Activated naive CD4-positive, alpha-beta T cell treated with anti-CD3 and anti-CD28 coated beads, Interleukin-2, amount 10 ng/mL, durations not matched to agents 7 days and 5 days (primary cell): ENCODE data around the gene RDX.
A peak's percentile ranks its signal among the peaks of the same experiment; 100 is the strongest.
"Not testable (repeated sequence)": the region's sequence is repeated elsewhere in the genome, so short reads cannot be mapped to it uniquely, and the experiment has no call there.

Experiments
- CTCF ChIA-PET: fragments of 350-600 bp; sonication (Branson Sonifier 250); formaldehyde crosslinking; loops from one replicate; lab custom pipeline; 2021; ENCODE audit warnings: antibody characterized with exemption; lab: Charles Lee
- DNase-seq: peaks from one replicate; pipeline ENCODE4 v3.0.0-alpha.2; 2020
- H3K27ac Mint-ChIP-seq: one replicate; pipeline ENCODE4 v1.8.0; 2021; ENCODE audit warnings: mild to moderate bottlenecking, moderate library complexity, mixed read lengths
- H3K27me3 Mint-ChIP-seq: one replicate; pipeline ENCODE4 v1.8.0; 2021; ENCODE audit warnings: mild to moderate bottlenecking, mixed read lengths
- H3K36me3 Mint-ChIP-seq: one replicate; pipeline ENCODE4 v1.8.0; 2021; ENCODE audit warnings: mixed read lengths
- H3K4me1 Mint-ChIP-seq: one replicate; pipeline ENCODE4 v1.8.0; 2021; ENCODE audit warnings: mixed read lengths
- H3K4me3 Mint-ChIP-seq: one replicate; pipeline ENCODE4 v1.8.0; 2021; ENCODE audit warnings: mild to moderate bottlenecking, moderate library complexity, mixed read lengths
- H3K9me3 Mint-ChIP-seq: one replicate; pipeline ENCODE4 v1.8.0; 2021; ENCODE audit warnings: mixed read lengths

RDX gene

GRCh38 chr11:110297726-110298300 lies 1.4 kb upstream of the RDX start:
- CTCF ChIA-PET: no interaction called here
- Mint-ChIP-seq H3K27ac (no peak overlapping the region), H3K9me3 (no peaks in the 10 kb centered on the region), H3K4me1 (peaks cover 40% of the 10 kb centered on the region), H3K36me3 (peaks cover 8% of the 10 kb centered on the region), H3K27me3 (peaks cover 4% of the 10 kb centered on the region), H3K4me3 (peak overlapping the region; percentile 68)
- DNase-seq: no peak

DNA sequence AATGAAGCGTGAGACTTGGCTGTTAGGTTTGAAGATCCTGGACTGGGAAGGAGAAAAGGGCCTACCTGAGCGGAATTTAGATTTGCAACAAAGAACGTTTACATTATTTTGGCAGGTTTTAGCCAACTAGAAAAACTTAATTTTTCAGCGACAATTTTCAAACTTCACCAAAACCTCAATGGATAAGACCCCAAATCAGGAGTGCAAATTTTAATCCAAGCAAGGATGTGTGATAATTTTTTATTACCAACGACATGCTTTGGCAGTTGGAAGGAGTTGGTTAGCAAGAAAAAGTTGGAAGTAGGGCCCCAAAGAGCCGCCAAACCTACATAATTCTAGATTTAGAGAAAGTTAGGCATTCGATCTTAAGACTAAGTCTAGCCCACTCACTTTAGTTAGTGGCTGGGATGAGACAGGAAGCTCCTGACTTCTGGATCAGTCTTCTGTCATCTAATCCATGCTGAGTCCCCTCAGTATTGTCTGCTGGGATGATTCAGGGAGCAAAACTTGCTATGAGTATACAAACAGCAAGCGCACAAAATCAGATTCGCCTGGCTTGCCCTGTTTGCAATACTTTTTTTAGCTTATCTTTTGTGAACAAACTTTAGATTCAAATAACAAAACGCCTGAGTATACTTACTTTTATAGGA lies 787 bp upstream of the RDX start:
- H3K4me3 Mint-ChIP-seq: peak overlapping the region; percentile 68
- peaks cover 8% of the 10 kb centered on the region for H3K36me3 Mint-ChIP-seq
- CTCF ChIA-PET: interaction anchor here (1.2 kb wide), 1 partner anchor 80 kb away, joined by 3 read pairs; no protein-coding TSS in a partner anchor
- peaks cover 42% of the 10 kb centered on the region for H3K4me1 Mint-ChIP-seq
- H3K9me3 Mint-ChIP-seq: no peaks in the 10 kb centered on the region
- H3K27ac Mint-ChIP-seq: no peak overlapping the region
- DNase-seq: no peak
- H3K27me3 Mint-ChIP-seq: peaks cover 4% of the 10 kb centered on the region

DNA sequence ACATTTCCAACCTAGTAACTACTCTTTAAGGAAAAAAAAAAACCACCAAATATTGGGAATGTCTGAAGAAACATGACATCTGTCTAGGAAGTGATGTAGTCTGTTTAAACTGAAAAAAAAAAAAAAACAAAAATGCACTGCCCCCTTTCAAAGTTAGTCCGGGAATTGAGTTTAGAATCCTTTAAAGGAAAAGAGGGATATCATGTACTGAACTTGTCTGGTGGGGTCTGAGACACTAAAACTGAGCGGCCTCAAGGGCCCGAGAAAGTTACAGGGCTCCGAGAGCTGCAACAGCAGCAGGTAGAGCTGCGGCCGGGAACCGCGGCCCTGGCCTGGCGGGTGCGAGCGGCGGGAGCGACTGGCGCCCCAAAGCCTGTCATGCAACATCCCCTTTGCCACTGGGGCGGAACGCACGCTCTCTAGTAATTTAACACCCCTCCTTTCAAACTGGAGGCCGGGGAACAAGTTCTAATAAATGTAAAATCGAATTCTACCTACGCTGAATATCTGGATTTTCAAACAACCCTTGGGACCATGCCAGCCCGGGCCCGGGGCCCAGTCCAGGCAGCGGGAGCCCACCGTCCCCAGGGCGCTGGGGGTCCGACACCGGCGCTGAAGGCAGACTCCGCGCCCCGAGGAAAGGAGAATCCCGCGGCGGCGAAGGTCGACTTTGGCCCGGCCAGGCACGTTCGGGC lies 736 bp downstream of the RDX start:
- Mint-ChIP-seq H3K36me3 (peaks cover 12% of the 10 kb centered on the region), H3K27ac (peak overlapping the region; percentile 82), H3K27me3 (peaks cover 4% of the 10 kb centered on the region), H3K4me1 (peaks cover 55% of the 10 kb centered on the region), H3K9me3 (no peaks in the 10 kb centered on the region), H3K4me3 (peak overlapping the region; percentile 91)
- CTCF ChIA-PET: no interaction called here
- DNase-seq: peak; percentile 65

GRCh38 chr11:110295086-110295485 lies 1.3 kb downstream of the RDX start:
- no peak for DNase-seq
- Mint-ChIP-seq H3K36me3 (peaks cover 12% of the 10 kb centered on the region), H3K9me3 (no peaks in the 10 kb centered on the region), H3K27me3 (peaks cover 4% of the 10 kb centered on the region), H3K4me1 (peaks cover 53% of the 10 kb centered on the region), H3K4me3 (peak overlapping the region; percentile 91), H3K27ac (no peak overlapping the region)
- CTCF ChIA-PET: interaction anchor here (0.6 kb wide), 1 partner anchor 37 kb away, joined by 3 read pairs; no protein-coding TSS in a partner anchor

DNA sequence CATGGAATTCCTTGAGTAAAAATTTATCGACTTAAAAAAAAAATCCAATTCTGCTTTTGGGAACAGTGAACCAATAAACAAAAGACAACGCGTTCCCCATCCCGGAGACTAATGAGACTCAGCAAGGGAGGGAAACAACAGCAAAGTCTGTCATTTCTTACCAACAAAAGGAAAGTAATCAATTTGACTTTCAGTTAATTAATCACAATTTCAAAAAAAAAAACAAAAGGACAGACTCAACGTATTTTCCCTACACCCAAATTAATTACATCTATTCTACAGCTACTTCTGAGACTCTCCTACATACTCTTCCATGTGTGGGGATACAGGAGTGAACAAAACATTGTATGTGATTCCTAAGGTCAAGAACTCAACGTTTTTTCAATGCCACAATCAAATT lies 1.9 kb downstream of the RDX start:
- Mint-ChIP-seq H3K36me3 (peaks cover 13% of the 10 kb centered on the region), H3K4me3 (peak overlapping the region; percentile 91), H3K27me3 (peaks cover 4% of the 10 kb centered on the region), H3K27ac (no peak overlapping the region), H3K9me3 (no peaks in the 10 kb centered on the region), H3K4me1 (peaks cover 54% of the 10 kb centered on the region)
- CTCF ChIA-PET: interaction anchor here (0.6 to 0.7 kb wide), 2 partner anchors 38 to 75 kb away, joined by 3 read pairs; no protein-coding TSS in a partner anchor
- DNase-seq: no peak

GRCh38 chr11:110293389-110293788 lies 3.0 kb downstream of the RDX start:
- H3K4me3 Mint-ChIP-seq: no peak overlapping the region
- H3K36me3 Mint-ChIP-seq: peaks cover 15% of the 10 kb centered on the region
- no peak overlapping the region for H3K27ac Mint-ChIP-seq
- no peaks in the 10 kb centered on the region for H3K9me3 Mint-ChIP-seq
- H3K4me1 Mint-ChIP-seq: peaks cover 55% of the 10 kb centered on the region
- peaks cover 4% of the 10 kb centered on the region for H3K27me3 Mint-ChIP-seq
- no peak for DNase-seq
- CTCF ChIA-PET: interaction anchor here (0.9 kb wide), 2 partner anchors 92 to 120 kb away, joined by 3 to 4 read pairs; no protein-coding TSS in a partner anchor

DNA sequence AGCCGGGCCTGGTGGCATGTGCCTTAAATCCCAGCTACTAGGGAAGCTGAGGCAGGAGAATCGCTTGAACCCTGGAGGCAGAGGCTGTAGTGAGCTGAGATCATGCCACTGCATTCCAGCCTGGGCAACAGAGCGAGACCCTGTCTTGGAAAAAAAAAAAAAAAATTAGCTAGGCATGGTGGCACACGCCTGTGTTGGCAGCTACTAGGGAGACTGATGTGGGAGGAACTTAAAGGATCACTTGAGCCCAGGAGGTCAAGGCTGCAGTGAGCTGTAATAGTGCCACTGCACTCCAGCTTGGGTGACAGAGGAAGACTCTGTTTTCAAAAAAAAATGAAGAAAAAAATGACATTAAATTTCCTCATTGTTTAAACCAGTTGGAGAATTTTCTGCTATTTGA lies 4.3 kb downstream of the RDX start:
- DNase-seq, H3K27ac Mint-ChIP-seq, H3K4me3 Mint-ChIP-seq, H3K9me3 Mint-ChIP-seq, CTCF ChIA-PET, H3K27me3 Mint-ChIP-seq: not testable (repeated sequence)
- Mint-ChIP-seq H3K36me3 (peaks cover 15% of the 10 kb centered on the region), H3K4me1 (peaks cover 61% of the 10 kb centered on the region)

DNA sequence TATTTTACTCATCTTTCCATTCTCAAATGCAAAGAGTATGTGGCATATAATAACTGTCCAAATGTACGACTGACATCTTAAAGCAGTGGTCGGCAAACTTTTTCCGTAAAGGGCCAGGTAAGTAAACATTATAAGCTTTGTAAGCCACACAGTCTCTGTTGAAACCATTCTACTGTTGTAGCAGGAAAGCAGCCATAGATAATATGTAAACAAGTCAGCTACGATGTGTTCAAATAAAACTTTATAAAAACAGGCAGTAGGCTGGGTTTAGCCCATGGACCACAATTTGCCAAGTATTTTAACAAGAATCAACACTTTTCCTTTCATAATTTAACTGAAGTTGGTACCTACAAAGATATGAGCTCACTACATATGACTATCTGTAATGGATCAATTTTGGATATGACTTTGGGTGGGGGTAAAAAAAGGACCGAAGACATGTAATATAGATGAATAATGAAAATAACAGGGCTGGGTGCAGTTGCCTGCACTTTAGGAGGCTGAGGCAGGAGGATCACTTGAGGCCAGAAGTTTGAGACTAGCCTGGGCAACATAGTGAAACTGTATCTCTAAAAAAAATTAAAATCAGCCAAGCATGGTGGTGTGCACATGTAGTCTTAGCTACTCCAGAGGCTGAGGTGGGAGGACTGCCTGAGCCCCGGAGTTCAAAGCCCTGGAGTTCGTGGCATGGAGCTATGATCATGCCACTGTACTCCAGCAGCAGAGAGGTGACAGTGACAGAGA lies 5.7 kb downstream of the RDX start:
- no peak for DNase-seq
- Mint-ChIP-seq H3K4me3 (no peak overlapping the region), H3K9me3 (no peaks in the 10 kb centered on the region), H3K27me3 (no peaks in the 10 kb centered on the region), H3K4me1 (peaks cover 58% of the 10 kb centered on the region), H3K36me3 (peaks cover 19% of the 10 kb centered on the region), H3K27ac (no peak overlapping the region)
- CTCF ChIA-PET: interaction anchor here (0.6 to 0.8 kb wide), 2 partner anchors 49 to 63 kb away, joined by 3 read pairs; no protein-coding TSS in a partner anchor

DNA sequence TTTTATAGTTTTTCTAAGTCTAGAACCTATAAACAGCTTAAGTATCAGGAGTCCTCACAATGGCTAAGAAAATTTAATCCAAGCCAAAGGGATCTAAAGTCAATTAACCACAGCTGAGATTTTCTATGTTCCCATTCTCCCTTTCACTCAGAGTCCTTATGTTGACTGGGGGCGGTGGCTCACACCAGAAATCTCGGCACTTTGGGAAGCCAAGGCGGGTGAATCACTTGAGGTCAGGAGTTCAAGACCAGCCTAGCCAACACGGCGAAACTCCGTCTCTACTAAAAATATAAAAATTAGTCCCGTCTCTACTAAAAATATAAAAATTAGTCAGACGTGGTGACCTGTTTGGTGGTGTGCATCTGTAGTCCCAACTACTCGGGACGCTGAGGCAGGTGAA lies 6.9 kb downstream of the RDX start:
- no peaks in the 10 kb centered on the region for H3K27me3 Mint-ChIP-seq
- peaks cover 49% of the 10 kb centered on the region for H3K4me1 Mint-ChIP-seq
- no peak overlapping the region for H3K4me3 Mint-ChIP-seq
- no peak overlapping the region for H3K27ac Mint-ChIP-seq
- H3K36me3 Mint-ChIP-seq: peaks cover 16% of the 10 kb centered on the region
- no peak for DNase-seq
- CTCF ChIA-PET: interaction anchor here (1.2 kb wide), 1 partner anchor 88 kb away, joined by 8 read pairs; no protein-coding TSS in a partner anchor
- no peaks in the 10 kb centered on the region for H3K9me3 Mint-ChIP-seq

- CTCF ChIA-PET: interaction anchor here (0.6 to 1.6 kb wide), 3 partner anchors 23 to 90 kb away, joined by 3 to 4 read pairs (median 3); no protein-coding TSS in a partner anchor
- Mint-ChIP-seq H3K4me3 (no peak overlapping the region), H3K27ac (no peak overlapping the region), H3K9me3 (no peaks in the 10 kb centered on the region), H3K4me1 (peaks cover 30% of the 10 kb centered on the region), H3K36me3 (peaks cover 11% of the 10 kb centered on the region), H3K27me3 (no peaks in the 10 kb centered on the region)
- no peak for DNase-seq
Measured at GRCh38 chr11:110287537-110287936, 8.9 kb downstream of the RDX start.

DNA sequence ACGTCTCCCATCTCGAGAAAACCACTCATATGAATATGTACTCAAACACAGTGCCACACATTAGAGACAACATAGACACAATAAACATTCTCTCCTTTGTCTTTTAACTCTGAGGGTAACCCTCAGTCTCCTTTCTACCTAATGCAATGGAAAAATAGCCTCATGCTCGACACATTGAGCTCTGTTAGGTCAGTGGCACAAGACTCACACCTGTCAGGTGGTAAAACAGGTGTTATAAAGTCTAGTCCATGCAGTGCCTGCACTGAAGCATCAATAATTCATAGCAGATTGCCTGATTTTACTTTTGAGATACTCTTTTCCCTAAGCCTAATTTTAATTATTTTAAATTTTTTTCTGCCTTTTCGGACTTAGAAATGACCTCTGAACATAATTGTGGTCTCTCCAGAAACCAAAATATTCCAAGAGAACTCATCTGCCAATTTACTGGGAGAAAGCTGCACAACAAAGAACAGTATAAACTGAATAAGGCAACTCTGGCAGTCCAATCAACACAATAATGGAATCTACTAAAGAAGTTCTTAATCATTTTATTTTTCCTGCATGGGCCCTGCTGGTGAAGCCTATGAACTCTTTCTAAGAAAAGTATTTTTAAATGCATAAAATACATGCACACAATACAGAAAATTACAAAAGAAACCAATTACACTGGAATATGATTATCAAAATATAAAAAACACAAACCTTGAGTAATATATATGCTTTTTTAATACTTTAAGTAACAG lies 9.9 kb downstream of the RDX start:
- no peak overlapping the region for H3K27ac Mint-ChIP-seq
- peaks cover 24% of the 10 kb centered on the region for H3K4me1 Mint-ChIP-seq
- no peaks in the 10 kb centered on the region for H3K27me3 Mint-ChIP-seq
- no peak for DNase-seq
- no peak overlapping the region for H3K4me3 Mint-ChIP-seq
- H3K36me3 Mint-ChIP-seq: peaks cover 9% of the 10 kb centered on the region
- no peaks in the 10 kb centered on the region for H3K9me3 Mint-ChIP-seq
- CTCF ChIA-PET: interaction anchor here (1.6 kb wide), 1 partner anchor 53 kb away, joined by 4 read pairs; no protein-coding TSS in a partner anchor

- Mint-ChIP-seq H3K27ac (no peak overlapping the region), H3K4me3 (no peak overlapping the region), H3K27me3 (no peaks in the 10 kb centered on the region), H3K4me1 (peaks cover 14% of the 10 kb centered on the region), H3K36me3 (peaks cover 10% of the 10 kb centered on the region), H3K9me3 (no peaks in the 10 kb centered on the region)
- no peak for DNase-seq
- CTCF ChIA-PET: no interaction called here
Measured at GRCh38 chr11:110283862-110284261, 12.6 kb downstream of the RDX start.

GRCh38 chr11:110280595-110280994 lies 15.8 kb downstream of the RDX start:
- DNase-seq, H3K27me3 Mint-ChIP-seq, H3K27ac Mint-ChIP-seq, H3K4me1 Mint-ChIP-seq, H3K9me3 Mint-ChIP-seq, H3K4me3 Mint-ChIP-seq: not testable (repeated sequence)
- peaks cover 16% of the 10 kb centered on the region for H3K36me3 Mint-ChIP-seq
- CTCF ChIA-PET: interaction anchor here (0.6 to 0.7 kb wide), 2 partner anchors 54 to 87 kb away, joined by 3 to 4 read pairs; no protein-coding TSS in a partner anchor
